NB4 (cell line): ENCODE measurements around the gene ADGRL2.

ENCODE experiments used
- DNase-seq: peaks from one replicate; pipeline ENCODE4 v3.0.0; 2010; ENCODE audit warnings: low read depth
- H3K4me3 ChIP-seq: one replicate; pipeline ENCODE4 v1.5.1; 2011; ENCODE audit warnings: mild to moderate bottlenecking, low read depth, low read length, moderate library complexity
- MYC ChIP-seq: IDR thresholded peaks from 2 replicates; pipeline ENCODE4 v1.6.1; 2011; ENCODE audit warnings: low read depth, low read length
- POLR2A ChIP-seq: IDR thresholded peaks from 2 replicates; pipeline ENCODE4 v1.6.1; 2011; ENCODE audit warnings: mild to moderate bottlenecking; ENCODE audit not compliant: insufficient read length; ENCODE audit errors: extremely low read depth
- TF ChIP-seq, protein P1 (sequence below): IDR thresholded peaks from one replicate; pipeline ENCODE4 v1.5.1; 2012; ENCODE audit warnings: low read depth, low read length
- TF ChIP-seq, protein P2 (sequence below): IDR thresholded peaks from 2 replicates; pipeline ENCODE4 v1.6.1; 2011; ENCODE audit warnings: low read depth, low read length

The ADGRL2 gene

DNA sequence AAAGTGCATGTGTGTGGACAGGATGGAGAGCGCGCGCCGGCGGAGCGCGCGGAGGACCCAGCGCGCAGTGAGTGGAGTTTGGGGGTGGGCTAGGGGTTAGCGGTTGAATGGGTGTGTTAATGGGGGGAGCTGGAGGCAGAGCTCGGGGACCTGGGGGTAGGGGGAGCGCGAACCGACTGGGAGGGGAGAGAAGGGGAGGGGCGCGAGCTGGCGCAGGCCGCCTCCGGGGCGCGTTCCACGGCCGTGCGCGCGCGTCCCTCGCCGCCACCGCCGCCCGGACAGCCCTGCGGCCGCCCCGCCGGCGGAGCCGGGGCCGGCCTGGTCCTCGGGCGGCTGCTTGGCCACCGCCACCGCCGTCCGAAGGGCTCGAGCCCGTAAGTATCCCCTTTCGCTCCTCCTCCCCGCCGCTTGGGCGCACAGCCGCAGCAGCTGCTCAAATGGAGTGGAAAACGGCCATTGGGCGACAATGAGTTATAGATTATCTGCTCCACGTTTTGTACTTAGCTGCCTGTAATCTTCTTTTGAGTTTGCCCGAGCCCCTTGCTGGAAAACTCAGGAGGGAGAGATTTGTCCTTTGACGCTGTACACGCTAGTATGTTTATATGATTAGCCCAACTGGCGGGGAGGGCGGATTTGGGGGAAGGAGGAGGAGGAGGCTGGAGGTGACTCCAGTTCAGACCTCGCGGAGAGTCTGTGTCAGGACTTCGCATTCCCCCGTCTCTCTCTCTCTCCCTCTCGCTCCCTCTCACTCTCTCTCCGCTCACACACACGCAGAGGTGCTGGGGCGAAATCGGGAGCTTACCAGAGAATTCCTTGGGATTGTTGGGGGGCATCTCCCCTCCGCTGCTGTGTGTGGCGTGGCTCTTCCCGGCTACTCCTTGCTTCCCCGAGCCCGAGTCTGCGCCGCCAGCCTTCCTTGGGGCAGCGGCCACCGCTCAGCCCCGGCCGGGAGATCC is at the start of gene ADGRL2:
ADGRL2 (plus strand) TSS at position 240 of the 956 bp plus-strand sequence. CDS start 36,051 bp downstream, outside the sequence.
- no peak for DNase-seq
- no peak within 1 kb of the TSS for H3K4me3 ChIP-seq
- no peak for TF ChIP-seq POLR2A
- TF ChIP-seq MYC, result no peak
- TF ChIP-seq, protein P1, sequence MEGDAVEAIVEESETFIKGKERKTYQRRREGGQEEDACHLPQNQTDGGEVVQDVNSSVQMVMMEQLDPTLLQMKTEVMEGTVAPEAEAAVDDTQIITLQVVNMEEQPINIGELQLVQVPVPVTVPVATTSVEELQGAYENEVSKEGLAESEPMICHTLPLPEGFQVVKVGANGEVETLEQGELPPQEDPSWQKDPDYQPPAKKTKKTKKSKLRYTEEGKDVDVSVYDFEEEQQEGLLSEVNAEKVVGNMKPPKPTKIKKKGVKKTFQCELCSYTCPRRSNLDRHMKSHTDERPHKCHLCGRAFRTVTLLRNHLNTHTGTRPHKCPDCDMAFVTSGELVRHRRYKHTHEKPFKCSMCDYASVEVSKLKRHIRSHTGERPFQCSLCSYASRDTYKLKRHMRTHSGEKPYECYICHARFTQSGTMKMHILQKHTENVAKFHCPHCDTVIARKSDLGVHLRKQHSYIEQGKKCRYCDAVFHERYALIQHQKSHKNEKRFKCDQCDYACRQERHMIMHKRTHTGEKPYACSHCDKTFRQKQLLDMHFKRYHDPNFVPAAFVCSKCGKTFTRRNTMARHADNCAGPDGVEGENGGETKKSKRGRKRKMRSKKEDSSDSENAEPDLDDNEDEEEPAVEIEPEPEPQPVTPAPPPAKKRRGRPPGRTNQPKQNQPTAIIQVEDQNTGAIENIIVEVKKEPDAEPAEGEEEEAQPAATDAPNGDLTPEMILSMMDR, result no peak
- TF ChIP-seq, protein P2, sequence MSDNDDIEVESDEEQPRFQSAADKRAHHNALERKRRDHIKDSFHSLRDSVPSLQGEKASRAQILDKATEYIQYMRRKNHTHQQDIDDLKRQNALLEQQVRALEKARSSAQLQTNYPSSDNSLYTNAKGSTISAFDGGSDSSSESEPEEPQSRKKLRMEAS, result no peak

DNA sequence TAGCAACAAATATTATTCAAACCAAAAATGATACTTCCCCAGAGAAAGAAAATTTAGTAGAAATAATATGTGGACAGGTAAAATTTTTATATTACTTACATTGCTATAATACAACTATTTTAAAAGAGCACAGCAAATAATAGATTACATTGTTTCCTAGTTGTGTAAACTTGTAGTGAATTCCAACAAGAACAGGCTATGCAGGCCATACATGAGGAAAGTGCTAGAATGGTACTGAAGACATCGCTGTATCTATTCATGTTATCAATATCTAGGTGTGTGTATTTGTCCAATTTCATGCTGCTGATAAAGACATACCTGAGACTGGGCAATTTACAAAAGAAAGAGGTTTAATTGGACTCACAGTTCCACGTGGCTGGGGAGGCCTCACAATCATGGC is 47.9 kb upstream of the ADGRL2 start:
- no peak overlapping the region for H3K4me3 ChIP-seq
- TF ChIP-seq, protein P1, result no peak
- TF ChIP-seq, protein P2, result no peak
- TF ChIP-seq POLR2A (no peak), MYC (no peak)
- no peak for DNase-seq

DNA sequence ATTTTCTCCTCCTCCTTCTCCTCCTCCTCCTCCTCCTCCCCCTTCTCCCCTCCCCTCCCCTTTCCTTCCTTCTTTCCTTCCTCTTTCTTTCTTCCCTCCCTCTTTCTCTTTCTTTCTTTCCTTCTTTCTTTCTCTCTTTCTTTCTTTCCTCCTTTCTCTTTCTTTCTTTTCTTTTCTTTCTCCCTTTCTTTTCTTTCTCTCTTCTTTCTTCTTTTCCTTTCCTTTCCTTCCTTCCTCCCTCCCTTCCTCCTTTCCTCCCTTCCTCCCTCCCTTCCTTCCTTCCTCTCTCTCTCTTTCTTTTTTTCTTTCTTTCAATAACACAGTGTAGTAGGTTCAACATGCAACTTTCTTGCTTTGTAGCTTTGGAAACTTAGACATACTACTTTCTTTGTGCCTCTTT is 46.3 kb upstream of the ADGRL2 start:
- TF ChIP-seq MYC (no peak), POLR2A (no peak)
- TF ChIP-seq, protein P1, result no peak
- TF ChIP-seq, protein P2, result no peak
- no peak for DNase-seq
- no peak overlapping the region for H3K4me3 ChIP-seq

DNA sequence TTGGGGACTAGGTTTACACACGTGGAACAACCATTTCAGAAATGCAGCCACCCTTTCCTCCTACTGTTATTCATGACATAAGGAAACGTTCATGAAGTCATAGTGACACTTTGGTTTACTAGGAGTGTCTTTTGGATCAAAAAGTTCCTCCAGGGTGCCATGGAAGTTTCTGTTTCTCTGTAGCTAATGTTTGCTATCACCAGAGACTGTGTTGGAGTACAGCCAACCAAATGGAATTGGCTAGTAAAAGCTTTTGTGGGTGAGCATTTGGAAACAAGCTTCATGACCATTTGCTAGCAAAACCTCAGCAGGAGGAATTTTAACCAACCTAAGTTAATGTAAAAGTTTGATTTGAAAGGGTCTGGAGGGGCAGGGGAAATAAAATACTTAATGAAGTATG is 43.9 kb upstream of the ADGRL2 start:
- no peak for DNase-seq
- H3K4me3 ChIP-seq, result no peak overlapping the region
- TF ChIP-seq, protein P1, result no peak
- TF ChIP-seq, protein P2, result no peak

DNA sequence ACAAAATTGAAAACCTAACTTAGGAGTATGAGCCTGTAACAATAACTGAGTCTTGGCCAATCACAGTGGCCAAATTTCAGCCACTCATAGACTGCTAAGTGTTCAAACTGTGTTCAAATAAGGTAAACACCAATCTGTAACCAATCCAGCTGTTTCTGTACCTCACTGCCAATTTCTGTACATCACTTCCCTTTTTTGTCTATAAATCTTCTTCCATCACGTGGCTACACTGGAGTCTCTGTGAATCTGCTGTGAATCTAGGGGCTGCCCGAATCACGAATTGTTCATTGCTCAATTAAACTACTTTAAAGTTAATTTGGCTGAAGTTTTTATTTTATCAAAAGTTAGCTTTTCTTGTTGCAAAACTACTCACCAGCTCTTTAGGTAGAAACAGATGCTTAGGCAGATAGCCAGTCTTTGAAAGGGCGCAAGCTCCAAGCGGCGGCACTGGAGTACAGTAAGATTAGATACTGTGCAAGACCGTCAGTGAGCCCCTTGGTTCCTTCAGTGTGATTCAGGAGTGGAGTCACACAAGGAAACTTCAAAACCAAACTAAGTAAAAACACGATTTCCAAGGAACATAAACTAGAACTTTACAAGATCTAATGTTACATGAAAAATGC is 43.2 kb upstream of the ADGRL2 start:
- no peak overlapping the region for H3K4me3 ChIP-seq
- DNase-seq, result no peak
- TF ChIP-seq MYC, result no peak
- TF ChIP-seq, protein P2, result no peak
- TF ChIP-seq, protein P1, result no peak
- no peak for TF ChIP-seq POLR2A
